ENCODE results near the gene TTC33.
"Not testable (repeated sequence)": the region's sequence is repeated elsewhere in the genome, so short reads cannot be mapped to it uniquely, and the experiment has no call there.

The TTC33 gene

DNA sequence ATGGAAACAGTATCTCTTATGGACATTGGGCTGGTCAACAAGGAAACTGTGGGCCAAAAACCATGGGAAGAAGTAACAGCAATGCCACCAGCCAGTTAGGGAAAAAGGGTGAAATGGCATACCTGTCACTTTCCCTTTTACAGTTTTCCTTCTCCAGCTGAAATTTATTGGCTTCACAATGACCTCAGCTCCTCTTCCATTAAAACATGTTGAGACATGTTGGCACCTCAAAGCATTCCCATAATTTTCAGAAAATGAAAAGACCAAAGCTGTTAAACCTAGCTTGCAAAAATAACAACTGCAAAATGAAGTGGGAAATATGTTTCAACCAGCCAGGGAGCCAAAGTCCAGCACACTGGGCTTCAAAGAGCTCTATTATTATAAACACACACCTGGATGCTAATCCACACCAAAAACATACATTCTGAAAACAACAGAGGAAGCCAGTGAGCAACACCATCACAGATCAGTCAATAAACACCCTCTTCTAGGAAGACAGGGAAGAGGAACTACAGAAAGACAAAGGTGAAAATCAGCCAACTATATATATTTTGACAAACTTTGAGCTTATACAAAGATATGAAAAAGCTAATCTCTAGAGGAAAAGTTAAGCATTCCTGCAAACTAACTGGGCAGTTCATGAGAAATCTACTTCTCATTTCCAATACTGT is 154.4 kb downstream of the TTC33 start:
- no peak for DNase-seq

DNA sequence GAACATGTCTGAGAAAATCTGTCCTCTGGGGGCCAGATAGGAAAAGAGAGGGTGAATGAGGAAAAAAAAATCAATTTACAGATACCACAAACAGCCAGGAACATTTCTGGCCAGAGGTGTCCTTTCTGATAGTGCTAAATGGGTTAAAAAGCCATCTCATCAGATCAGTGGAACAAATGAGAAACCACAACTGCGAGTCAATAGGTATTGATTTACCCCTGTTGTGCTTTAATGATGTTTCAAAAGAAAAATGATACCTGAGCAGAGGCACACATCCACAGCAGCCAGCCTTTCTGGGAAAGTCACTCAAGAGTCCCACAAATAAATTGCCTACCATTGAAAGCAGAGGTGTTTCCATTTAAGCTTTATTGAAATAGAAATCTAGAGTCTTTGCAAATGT is 155.4 kb downstream of the TTC33 start:
- no peak for DNase-seq

DNA sequence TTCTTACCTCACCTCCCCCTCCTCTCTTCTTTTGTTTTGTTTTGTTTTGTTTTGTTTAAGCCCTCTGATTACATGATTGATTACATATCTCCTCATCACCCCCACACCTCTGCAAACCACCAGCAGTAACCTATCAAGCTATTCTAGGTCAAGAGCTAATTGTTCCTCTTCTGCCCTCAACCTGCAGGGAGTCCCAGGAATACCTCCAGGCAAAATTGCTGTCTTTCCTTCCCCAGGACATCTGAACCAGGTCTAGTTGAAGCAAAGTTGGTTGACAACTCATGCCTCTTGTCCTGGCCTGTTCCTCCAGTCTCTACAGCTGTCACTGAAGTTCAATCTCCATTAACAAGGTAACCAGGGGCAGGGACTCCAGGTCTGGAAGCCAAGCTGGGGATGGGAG is 156.1 kb downstream of the TTC33 start:
- no peak for DNase-seq

DNA sequence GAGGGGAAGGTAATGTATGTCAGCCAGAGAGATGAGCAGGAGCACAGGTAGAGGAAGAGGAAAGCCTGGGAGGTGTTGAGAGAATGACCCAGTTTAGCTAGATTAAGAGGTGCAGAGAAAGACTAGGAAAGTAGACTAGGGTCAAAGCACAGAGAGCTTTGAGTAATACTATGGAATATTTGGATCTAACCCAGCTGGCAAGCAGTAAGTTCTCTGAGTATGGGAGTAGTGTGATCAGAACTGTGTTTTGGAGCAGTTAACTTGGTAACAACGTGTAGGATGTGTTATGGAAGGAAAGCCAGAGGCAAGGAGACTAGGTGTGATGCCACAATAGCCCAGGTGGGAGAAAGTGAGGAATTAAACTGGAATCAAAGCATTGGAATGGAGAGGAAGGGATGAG is 160.9 kb downstream of the TTC33 start:
- DNase-seq, result no peak

DNA sequence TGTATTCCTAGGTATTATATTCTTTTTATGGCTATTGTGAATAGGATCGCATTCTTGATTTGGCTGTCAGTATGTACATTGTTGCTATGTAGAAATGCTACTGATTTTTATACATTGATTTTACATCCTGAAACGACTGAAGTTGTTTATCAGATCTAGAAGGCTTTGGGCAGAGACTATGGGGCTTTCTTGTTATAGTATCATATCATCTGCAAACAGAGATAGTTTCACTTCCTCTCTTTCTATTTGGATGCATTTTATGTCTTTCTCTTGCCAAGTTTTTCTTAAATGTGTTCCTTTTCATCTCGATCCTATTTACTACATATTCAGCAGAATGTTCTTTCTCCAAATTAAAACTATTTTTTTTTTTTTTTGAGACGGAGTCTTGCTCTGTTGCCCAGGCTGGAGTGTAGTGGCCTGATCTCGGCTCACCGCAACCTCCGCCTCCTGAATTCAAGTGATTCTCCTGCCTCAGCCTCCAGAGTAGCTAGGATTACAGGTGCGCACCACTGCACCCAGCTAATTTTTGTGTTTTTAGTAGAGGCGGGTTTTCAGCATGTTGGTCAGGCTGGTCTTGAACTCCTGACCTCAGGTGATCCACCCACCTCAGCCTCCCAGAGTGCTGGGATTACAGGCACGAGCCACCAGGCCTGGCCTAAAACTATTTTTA is 163.9 kb downstream of the TTC33 start:
- not testable (repeated sequence) for DNase-seq

DNA sequence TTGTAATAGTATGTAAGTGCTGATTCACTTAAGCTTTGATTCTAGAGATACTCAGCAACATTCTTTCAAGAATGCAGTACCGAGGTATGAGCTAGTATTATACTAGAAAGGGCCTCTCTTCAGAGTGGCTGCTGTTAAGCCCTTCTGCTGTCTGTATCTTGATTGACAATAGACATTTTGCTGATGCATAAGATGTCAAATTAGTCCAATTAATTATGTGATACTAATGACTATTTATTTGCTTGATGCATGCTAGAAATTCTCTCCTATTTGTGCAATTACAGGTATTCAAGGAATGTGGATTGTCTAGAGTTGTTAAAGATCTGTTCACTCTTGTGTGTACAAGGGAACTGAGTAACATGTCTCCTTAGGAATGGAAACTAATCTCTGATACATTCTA is 168.4 kb downstream of the TTC33 start:
- DNase-seq, result no peak

DNA sequence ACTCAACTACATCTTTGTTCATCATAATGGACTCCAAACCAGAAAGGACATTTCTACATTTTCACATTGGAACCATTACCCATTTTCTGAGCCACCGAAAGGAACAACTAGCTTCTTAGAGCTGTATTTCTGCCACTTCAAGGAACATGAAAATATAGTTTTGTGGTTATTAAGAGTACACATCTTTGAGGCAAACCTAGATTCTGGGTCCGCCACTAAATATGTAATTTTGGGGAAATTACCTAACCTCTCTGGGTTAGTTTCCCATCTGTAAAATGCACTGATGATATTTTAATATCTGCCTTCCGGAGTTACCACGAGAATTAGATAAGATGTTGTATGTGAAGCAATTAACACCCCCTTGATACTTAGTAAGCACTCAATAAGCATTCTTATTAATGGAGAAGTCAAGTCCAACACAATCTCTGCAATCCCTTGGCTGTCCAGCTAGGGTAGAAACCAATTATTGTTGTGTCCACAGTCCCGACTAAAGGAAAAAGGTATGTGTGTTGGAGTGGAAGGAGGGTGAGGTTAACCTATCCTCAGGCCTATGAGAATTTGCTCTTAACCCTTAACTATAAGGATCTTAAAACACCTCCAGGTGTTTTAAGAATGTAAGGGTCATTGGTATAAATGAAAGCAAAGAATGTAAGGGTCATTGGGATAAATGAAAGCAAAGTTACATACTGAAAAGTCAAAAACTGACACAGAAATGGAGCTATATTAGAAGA is 170.1 kb downstream of the TTC33 start:
- DNase-seq, result no peak

DNA sequence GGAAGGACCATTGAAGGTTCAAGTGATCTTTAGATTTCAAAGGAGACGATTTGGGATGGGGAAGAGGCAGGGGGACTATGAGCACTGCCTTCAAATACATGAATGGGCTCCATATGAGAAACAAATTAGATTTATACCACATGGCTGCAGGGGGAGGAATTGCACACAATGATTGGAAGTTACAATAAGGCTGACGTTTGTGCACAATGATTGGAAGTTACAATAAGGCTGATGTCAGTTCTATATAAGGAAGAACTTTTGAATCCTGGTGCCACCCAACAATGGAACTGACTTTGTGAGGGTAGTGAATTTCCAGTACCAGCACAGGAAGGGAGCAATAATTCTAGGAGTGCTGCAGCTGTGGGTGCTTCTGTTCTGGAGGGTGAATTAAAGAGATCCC is 171.7 kb downstream of the TTC33 start:
- DNase-seq, result no peak

DNA sequence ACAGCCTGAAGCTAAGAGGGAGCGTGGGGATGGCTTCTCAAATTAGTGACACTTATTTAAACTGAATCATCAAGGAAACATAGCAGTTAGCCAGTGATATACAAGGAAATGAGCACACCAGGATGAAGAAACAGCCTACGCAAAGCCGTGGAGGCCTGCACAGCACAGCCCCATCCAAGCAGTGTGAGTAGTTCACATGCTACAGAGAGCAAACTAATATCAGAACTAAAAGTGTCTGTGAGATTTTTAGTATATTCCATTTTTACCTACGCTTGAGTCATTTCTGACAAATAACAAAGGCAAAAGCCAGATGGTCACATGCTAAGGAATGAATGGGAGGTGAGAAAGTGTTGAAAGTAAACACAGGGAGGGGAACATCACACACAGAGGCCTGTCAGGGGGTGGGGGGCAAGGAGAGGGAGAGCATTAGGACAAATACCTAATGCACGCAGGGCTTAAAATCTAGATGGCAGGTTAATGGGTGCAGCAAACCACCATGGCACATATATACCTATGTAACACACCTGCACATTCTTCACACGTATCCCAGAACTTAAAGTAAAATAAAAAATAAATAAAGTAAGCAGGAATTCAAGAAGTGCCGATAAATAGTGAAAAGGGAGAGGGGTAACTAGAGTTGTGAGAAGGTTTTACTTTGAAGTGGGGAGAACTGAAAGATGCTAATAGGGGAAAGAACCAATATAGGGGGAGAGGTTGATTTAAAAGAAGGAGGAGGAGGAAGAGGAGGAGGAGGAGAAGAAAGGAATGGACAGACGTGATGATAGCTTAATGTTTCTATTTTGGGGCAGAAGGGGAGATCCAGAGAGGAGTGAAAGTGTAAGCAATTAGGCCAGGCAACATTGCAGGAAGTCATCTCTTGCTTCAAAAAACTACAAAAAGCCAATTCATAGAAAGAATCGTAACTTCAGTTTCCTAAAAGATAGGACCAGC is 177.0 kb downstream of the TTC33 start:
- no peak for DNase-seq

DNA sequence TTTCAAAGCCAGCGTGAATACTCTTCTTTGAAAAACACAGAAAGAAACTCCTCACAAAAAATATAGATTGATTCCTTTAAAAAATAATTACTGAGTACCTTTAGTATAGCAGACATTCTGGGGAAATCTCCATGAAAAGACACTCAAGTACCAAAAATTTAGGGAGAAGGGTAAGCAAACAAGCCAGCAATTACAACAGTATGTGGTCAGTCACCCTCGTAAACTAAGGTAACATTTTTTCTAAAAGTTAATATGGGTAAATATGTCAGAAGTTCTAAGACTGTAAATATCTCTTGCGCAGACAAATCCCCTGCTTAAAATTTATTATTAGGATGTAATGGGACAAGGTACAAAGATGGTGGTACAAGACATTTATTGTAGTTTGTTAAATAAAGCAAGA is 178.0 kb downstream of the TTC33 start:
- no peak for DNase-seq

DNA sequence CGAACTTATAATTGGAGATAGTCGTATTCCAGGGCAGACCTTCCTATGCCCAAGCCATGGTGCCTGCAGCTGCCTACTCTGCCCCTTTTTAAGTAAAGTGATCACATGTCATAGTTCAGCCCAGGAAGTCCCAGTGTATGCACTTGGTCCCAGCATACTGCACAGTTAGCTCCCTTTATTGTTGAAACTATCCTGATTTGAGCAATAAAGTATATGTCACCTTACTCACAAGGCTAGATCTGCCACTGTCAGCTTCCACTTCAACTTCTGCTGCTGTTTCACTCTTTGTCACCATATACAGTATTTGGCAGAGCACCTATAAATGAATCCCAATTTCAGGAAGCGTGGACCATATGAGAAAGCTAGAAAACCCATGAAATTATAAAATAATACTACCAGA is 179.8 kb downstream of the TTC33 start:
- no peak for DNase-seq

DNA sequence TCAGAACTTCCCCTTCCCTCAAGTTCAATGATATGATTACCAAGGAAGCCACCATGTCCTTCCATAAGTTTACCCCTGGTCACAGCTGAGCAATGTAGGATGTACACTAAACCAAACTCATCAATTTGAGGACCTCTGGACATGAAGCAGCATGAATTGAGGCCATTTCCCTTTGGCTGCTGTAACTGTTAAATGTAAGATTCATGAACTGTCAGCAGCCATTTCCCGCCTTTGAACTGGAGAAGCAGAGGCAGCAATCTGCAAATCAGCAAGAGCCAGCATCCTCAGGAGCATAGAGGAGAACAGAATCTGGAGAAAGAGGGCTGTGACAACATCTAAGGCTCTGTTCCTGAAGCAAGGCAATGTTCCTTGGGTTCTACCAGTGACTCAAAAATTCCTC is 180.3 kb downstream of the TTC33 start:
- no peak for DNase-seq

DNA sequence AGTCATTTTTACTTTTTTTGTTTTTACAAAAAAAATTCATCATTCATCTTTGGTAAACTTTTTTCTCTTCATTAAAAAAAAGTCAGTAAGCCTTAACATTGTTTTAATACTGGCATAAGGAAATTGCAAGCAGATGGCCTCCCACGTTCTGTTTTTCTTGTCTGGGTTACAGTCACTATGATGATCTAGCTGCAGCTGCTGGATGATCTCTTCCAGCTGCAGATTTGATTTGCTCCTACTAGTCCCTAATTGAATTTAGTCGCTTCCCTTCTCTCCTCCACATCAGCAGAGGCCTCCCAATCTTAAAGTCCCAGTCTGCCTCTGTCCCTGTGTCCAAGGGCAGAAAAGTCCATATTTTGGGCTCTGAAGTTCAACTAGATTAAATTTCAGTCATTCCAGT is 182.8 kb downstream of the TTC33 start:
- no peak for DNase-seq

DNA sequence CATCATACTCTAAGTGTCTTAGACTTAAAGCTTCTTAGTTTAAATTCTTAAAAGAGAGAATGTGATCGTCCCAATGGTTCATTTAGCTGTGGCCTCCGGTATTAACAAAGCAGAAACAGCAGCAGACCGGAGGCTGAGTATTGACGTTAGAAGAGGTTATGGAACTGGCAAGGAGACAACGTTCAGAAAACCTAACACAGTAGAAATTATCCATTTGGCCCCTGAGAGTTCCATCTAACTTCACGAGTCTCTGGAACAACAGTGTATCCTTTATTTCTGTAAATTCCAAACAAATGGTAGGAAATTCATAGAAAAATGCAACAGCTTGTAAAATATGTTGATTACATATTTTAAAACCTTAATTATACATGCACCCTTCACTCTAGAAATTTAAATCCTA is 183.4 kb downstream of the TTC33 start:
- no peak for DNase-seq

DNA sequence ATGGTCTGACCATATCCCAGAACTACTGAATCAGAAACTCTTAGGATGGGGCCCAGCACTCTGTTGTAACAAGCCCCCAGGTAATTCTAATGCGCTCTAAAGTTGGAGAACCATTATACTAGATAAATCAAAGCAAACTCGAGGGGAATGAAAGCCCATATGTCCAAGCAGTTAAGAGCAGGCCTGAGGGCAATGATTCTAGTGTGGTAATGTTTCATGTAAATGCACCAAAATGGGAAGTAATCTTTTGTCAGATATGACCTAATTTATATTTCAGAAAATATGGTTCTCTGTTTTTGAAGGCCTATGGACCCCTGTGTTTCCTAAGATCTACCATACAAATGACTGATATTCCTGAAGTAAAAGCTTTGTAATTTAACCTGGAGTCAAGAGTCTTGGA is 184.0 kb downstream of the TTC33 start:
- DNase-seq, result no peak

DNA sequence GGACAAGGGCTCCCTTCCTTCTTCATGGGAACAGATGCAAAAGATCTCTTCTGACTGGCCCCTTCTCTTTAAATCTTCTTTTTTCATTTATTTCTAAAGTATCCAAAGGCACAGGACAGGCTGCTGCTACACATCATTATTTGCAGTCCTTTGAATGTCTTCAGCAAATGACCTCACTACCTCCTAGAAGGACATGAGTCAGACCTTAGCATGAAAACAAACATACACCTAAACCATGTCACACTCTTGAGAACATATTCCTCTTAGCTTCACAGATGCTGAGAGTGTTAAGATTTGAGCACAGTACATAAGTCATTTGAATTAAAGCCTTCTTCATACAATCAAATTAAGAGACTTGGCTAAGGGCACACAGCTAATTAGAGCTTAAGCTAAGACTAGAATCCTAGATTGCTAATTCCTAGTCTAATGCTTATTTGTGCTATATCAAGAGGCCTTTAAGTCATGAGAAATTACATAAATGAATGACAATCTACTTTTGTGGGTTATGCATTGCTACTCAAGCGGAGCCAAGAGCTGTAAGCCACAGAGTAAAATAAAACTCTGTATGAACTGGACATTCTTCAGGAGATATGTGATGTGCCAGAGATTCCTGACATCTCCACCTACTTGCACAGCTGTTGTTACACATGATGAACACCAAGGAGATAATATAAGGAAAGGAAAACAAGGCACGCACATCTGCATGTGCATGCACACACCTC is 185.2 kb downstream of the TTC33 start:
- no peak for DNase-seq

DNA sequence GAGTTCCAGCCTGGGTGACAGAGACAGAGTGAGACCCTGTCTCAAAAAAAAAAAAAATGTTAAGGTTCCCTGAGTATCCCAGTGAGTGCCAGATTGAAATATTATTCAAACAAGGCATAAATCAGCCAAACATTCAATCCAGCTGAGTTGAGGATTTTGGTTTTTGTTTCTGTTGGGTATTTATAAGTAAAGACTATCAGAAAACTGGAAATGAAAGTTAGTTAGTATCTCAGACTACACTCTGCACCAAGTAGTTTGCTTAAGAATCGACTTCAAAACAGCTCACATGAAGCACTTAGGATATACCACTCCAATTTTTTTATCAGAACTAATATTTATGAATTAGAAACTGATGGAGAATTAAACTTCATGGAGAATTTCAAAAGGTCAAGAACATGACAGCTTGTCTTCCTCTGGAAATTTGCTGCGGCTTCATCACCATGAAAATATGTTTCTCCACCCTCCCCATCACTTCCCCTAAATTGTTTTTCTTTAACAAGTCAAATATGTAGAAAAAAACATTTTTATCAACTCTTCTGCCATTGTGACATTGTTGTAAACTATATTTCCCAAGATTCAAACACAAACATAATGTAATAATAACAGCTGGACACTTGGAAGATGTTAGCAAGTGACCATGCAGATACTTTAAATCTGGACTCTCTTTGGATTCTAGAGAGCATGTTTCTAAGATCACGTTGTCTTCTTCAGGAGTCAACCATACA is 186.1 kb downstream of the TTC33 start:
- DNase-seq, result no peak

DNA sequence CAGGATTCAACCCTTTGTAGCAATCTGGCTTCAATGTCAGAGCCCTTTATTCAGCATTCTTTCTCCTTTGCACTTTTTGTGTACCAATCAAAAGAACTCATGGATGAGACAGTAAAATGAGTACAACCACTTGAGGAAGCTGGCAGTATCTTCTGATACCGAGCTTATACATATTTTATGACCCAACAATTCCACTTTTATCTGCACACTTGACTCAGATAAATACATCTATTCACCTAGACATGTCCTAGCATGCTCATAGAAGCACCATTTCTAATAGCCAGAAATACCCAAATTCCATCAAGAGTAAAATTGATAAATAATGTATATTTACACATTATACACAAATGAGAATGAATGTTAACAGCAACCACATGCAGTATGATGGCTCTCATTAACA is 187.2 kb downstream of the TTC33 start:
- no peak for DNase-seq

DNA sequence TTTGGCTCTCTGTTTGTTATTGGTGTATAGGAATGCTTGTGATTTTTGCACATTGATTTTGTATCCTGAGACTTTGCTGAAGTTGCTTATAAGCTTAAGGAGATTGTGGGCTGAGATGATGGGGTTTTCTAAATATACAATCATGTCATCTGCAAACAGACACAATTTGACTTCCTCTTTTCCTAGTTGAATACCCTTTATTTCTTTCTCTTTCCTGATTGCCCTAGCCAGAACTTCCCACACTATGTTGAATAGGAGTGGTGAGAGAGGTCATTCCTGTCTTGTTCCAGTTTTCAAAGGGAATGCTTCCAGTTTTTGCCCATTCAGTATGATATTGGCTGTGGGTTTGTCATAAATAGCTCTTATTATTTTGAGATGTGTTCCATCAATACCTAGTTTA is 192.6 kb downstream of the TTC33 start:
- not testable (repeated sequence) for DNase-seq

DNA sequence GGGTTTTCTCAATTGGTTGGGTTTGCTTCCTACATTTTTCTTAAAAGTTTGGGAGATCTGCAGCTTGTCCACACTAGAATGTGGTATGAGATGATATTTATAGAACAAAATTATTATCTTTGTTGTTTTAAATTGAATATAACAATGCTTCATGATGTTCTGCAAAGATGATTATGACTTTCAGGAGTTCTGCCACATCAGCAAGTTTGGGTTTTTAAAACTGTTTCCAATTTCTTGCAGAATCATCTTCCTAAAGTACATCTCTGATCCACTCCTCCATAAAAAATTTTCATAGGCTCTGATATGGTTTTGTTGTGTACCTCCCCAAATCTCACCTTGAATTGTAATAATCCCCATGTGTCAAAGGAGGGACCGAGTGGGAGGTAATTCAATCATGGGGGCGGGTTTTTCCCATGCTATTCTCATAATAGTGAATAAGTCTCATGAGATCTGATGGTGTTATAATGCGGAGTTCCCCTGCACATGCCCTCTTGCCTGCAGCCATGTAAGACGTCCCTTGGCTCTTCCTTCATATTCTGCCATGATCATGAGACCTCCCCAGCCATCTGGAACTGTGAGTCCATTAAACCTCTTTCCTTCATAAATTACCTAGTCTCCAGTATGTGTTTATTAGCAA is 195.2 kb downstream of the TTC33 start:
- DNase-seq, result no peak

DNA sequence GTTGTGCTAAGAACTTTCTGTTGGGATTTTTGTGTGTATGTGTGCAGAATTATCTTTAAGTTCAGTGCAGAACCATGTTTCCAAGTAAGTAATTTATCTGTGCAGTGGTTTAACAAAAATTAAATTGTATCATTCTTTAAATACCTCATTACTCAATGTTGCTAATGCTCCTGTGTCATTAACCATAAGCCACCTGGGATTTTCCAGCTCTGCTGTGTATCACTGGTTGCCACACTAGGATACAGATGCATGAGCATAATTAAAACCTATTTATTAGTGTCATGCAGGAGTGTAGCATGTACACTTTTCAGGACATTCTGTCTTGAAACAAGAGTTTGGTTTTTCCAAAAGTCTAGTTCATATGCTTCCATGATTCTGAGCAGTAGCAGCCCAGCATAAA is 196.5 kb downstream of the TTC33 start:
- DNase-seq, result no peak
